ENCODE results near the gene KRT78. TPM values are rescaled to one million over a fixed set of nuclear protein-coding genes. Genes with fewer than 3 reads are reported as not detected.

KRT78 gene
- total RNA-seq, 1 experiment from 2014 or later: not detected

GRCh38 chr12:52791271-52792184 is 57.3 kb downstream of the KRT78 start:
- POLR2A ChIA-PET: no interaction called here
- no peak for TF ChIP-seq ZNF232 (CRISPR knock-in tag; IDR thresholded peaks at IDR 0.05)
- no peak for TF ChIP-seq NFATC4 (CRISPR knock-in tag; IDR thresholded peaks at IDR 0.05)
- no peak for TF ChIP-seq CREB1 (CRISPR knock-in tag; IDR thresholded peaks at IDR 0.05)
- TF ChIP-seq E2F4 (CRISPR knock-in tag; IDR thresholded peaks at IDR 0.05; ENCODE audit: borderline replicate concordance, low read depth): no peak
- no peak for TF ChIP-seq RORB (CRISPR knock-in tag; IDR thresholded peaks at IDR 0.05)
- no peak for TF ChIP-seq FOXP4 (CRISPR knock-in tag; IDR thresholded peaks at IDR 0.05)
- no peak for TF ChIP-seq PRDM15 (CRISPR knock-in tag; IDR thresholded peaks at IDR 0.05)
- no peak for TF ChIP-seq TCF7 (CRISPR knock-in tag; IDR thresholded peaks at IDR 0.05; ENCODE audit: low read depth)
- TF ChIP-seq CTCF (IDR thresholded peaks at IDR 0.05): no peak
- TF ChIP-seq MLX (CRISPR knock-in tag; IDR thresholded peaks at IDR 0.05): no peak
- no peak for TF ChIP-seq SMAD4 (CRISPR knock-in tag; IDR thresholded peaks at IDR 0.05)
- TF ChIP-seq CBFB (CRISPR knock-in tag; IDR thresholded peaks at IDR 0.05; ENCODE audit: low read depth): no peak
- TF ChIP-seq ARID4B (CRISPR knock-in tag; IDR thresholded peaks at IDR 0.05; ENCODE audit: borderline replicate concordance): no peak
- TF ChIP-seq ELF4 (CRISPR knock-in tag; IDR thresholded peaks at IDR 0.05; ENCODE audit: low read depth): no peak
- TF ChIP-seq TEAD1 (CRISPR knock-in tag; IDR thresholded peaks at IDR 0.05): no peak
- no peak for TF ChIP-seq IRF2 (CRISPR knock-in tag; IDR thresholded peaks at IDR 0.05; ENCODE audit: borderline replicate concordance, low read depth)
- no peak for TF ChIP-seq NR1H2 (CRISPR knock-in tag; IDR thresholded peaks at IDR 0.05)
- ATAC-seq (no peak), DNase-seq (ENCODE audit: low spot score) (no peak)
- Mint-ChIP-seq H3K9me3 (0 out of 2 replicates have a peak, but pooled peaks cover 3% of the 10 kb centered on the region), H3K27me3 (ENCODE audit: low read depth) (peaks cover 11% of the 10 kb centered on the region), H3K27ac (no peak overlapping the region), H3K36me3 (no peaks in the 10 kb centered on the region), H3K4me3 (no peak overlapping the region), H3K4me1 (peaks cover 7% of the 10 kb centered on the region)
- CTCF ChIA-PET: interaction anchor here (1.0 to 5.8 kb wide), 8 partner anchors 11 to 99 kb away, joined by 3 to 25 read pairs (median 4); no protein-coding TSS in a partner anchor

All from WTC11 (cell line).